AG09309 (cell line): Measurements from ENCODE around the gene GLIS1.

ENCODE experiments used
- DNase-seq: peaks from one replicate; pipeline ENCODE4 v3.0.0-alpha.2; 2010; ENCODE audit warnings: low read depth
- H3K4me3 ChIP-seq: 2 replicates; pipeline ENCODE4 v1.5.1; 2011; ENCODE audit warnings: mild to moderate bottlenecking, low read depth, low read length, moderate library complexity; ENCODE audit not compliant: control insufficient read depth
- TF ChIP-seq, protein P1 (sequence below): IDR thresholded peaks from 2 replicates; pipeline ENCODE4 v1.5.1; 2011; ENCODE audit warnings: mild to moderate bottlenecking, low read depth, low read length, inconsistent platforms; ENCODE audit not compliant: insufficient read depth, control insufficient read depth; ENCODE audit errors: missing control alignments

Gene GLIS1

DNA sequence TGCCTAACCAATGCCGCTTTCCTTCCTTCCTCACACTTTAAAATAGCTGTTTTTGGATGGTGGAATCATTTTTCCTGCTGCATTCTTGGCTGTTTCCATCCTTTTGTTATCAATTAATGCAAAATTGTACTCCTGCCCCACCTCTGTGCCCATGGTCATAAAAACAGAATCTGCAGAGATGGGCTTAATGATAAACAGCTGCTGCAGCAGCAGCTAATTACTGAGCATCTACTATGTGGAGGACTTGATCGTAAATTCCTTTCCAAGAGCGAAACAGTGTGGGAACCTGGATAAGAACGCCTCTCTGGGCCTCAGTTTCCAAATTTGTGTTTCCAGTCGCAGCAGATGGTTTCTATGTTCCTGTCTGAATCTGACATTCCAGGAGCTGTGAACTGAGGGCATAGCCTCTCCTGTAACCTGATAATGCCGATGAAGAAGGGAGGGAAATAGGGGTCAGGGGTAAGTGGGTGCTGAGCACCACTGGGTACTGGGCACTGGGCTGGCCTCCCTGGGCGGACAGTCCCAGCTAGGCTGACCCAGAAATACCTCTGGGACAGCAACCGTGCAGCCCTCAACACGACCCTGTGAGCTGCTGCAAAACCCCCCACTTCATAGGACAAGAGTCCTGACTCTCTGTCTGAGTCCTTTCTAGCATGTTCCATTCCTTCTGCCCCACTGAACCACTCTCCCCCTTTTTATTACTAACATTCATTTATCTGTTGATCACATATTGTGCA, 158.1 kb downstream of the GLIS1 start:
- TF ChIP-seq, protein P1, sequence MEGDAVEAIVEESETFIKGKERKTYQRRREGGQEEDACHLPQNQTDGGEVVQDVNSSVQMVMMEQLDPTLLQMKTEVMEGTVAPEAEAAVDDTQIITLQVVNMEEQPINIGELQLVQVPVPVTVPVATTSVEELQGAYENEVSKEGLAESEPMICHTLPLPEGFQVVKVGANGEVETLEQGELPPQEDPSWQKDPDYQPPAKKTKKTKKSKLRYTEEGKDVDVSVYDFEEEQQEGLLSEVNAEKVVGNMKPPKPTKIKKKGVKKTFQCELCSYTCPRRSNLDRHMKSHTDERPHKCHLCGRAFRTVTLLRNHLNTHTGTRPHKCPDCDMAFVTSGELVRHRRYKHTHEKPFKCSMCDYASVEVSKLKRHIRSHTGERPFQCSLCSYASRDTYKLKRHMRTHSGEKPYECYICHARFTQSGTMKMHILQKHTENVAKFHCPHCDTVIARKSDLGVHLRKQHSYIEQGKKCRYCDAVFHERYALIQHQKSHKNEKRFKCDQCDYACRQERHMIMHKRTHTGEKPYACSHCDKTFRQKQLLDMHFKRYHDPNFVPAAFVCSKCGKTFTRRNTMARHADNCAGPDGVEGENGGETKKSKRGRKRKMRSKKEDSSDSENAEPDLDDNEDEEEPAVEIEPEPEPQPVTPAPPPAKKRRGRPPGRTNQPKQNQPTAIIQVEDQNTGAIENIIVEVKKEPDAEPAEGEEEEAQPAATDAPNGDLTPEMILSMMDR: no peak
- no peak for DNase-seq
- H3K4me3 ChIP-seq: no peak overlapping the region

DNA sequence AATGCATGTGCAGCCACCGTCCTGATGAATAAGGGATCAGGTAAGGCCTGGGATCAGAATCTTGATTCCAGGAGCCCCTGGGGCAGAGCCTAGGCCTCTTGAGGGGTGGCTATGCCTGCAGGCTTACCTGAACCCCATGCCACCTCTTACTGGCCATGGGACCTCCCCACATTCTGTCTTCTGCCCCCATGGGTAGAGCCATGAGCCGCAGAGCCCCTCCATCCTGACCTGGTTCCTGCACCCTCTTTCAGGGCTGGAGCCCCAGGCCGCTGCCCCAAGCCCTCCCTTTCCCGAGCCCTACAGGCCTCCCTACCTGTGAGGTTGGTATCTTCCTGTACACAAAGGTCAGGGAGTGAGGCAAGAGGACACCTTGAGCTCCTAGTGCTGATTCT, 159.0 kb downstream of the GLIS1 start:
- no peak overlapping the region for H3K4me3 ChIP-seq
- TF ChIP-seq, protein P1: no peak
- no peak for DNase-seq

DNA sequence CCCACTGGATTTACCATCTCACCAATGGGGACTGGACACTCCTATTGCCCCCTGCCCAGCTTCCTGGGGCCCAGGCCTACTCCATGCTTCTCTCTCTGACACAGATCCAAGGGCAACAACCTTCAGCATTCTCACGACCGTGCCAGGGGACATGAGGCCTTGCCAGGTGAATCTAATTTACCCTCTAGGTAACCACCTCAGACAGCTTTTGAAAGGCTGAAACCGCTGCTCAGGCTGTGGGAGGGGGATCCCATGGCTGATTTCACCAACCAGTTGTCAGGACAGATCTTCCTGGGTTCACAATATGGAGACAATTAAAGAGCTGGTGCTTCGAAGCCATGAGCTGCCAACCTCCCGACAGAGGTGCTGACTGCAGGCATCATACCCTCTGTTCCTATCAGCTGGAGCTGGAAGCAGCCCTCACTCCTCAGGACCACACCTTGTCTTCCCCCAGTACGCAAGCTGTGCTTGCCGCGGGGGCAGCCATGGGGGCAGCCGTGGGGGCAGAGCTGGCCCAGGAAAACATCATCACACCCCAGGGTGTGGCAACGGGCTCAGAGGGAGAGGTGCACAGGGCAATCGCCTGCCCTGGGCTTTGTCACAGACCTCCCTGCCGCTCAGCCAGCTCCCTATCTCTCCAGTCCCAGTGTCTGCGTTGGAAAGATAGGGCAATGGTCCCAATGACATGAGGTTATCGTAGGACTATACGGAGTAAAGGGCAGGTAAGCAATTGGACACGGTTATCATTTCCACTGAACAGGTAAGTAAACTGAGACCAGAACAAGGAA, 159.5 kb downstream of the GLIS1 start:
- TF ChIP-seq, protein P1: no peak
- H3K4me3 ChIP-seq: no peak overlapping the region
- no peak for DNase-seq

DNA sequence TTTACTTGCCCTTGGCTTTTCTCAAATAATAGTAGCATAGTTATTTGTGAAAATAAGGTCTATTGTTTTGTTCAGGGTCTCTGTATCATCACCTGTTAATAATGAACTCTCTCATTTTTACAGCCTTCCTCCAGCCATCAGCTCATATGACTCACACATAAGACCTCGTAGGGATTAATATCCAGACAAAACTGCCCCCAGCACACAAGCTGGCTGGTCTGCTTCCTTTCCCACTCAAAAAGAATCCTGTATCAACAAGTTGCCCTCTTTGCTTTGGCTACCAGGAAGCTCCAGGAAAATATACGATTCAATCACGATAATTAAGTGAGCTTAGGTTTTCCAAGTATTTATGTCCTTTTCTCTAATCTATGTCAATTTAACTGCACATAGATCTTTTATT, 160.6 kb downstream of the GLIS1 start:
- TF ChIP-seq, protein P1: no peak
- no peak for DNase-seq
- no peak overlapping the region for H3K4me3 ChIP-seq

DNA sequence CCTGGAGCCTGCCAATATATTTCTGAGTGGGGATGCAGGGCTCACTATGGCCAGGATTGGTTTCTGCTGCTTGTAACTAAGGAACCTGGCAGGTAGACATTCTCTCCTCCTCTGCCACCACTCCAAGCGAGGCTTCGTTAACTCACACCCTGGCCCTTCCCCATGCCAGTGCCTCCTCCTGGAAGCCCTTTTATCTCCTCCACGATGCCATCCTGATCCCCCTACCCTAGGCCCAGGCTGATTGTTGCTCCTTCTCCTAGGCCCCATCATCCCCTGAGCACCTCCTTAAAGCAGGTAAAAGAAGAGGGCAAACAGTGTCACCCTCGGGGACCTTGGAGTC, 161.2 kb downstream of the GLIS1 start:
- H3K4me3 ChIP-seq: no peak overlapping the region
- no peak for DNase-seq
- TF ChIP-seq, protein P1: no peak

DNA sequence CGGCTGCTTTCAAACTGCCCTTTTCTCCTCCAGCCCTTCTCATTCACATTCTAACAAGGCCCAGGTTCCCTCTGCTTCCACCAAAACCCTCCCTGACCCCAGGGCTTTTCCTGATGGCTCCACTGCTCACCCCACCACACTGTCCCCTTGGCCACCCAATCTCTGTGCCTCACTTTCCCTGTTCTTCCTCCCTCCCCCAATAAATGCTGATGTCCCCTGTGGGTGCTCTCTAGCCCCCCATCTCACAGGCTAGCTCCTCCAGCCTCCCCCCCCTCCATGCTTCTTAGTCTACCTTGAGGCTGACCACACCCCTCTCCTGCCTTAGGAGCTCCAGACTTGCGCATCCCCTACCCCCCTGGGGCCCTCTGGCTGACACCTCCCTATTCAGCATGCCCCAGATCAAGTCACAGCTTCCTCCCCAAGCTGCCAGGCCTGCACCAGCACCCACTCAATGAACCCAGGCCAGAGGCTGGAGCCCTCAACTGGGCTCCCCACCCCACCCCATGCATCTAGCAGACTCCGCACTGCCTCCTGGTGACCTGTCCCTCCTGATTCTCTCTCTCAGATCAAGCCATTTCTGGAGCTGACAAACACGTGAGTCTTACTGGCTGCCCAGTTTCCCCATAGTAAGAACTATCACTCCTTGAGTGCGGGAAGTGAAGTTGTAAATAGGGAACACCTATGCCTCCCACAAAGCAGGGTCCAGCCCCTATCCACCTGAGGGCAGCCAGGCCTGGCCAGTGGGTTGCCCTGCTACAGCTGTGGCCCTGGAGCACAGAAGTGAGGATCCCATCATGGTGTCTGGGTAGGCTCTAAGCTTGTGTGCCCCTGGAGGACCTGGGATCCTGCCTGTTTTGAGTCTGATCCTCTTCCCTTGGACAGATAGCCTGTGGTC, 161.9 kb downstream of the GLIS1 start:
- TF ChIP-seq, protein P1: no peak
- no peak for DNase-seq
- no peak overlapping the region for H3K4me3 ChIP-seq
